Heart right ventricle (tissue), 16 donors: ENCODE results near the gene LRMDA. TPM values are rescaled to one million over a fixed set of nuclear protein-coding genes. Genes with fewer than 3 reads are reported as not detected.

ENCODE experiments used
- ATAC-seq, 8 donors: fragments of 200-7000 bp; cut with Tn5 transposase; one replicate each; pipeline ENCODE4 v1.9.1; 2020; ENCODE audit warnings: mild to moderate bottlenecking in 8 of 8, moderate library complexity in 8 of 8, moderate number of reproducible peaks in 1 of 8
- DNase-seq, 2 donors: peaks; one replicate each; pipeline ENCODE4 v3.0.0-alpha.2; 2020
- H3K27ac ChIP-seq, 10 donors: fragments of 200-600 bp; sonication (generic) in 2 of 10; one replicate each; pipeline versions ENCODE4 v1.5.0 to v1.8.0; 2020 to 2022; ENCODE audit warnings: mild to moderate bottlenecking in 3 of 10
- H3K27me3 ChIP-seq, 7 donors: fragments of 200-600 bp; one replicate each; pipeline ENCODE4 v1.8.0; 2021 to 2022; ENCODE audit warnings: mild to moderate bottlenecking in 2 of 7
- H3K36me3 ChIP-seq, 9 donors: fragments of 200-600 bp; sonication (generic) in 1 of 9; one replicate each; pipeline versions ENCODE4 v1.5.0 to v1.8.0; 2020 to 2022; ENCODE audit warnings: mild to moderate bottlenecking in 2 of 9
- H3K4me1 ChIP-seq, 9 donors: fragments of 200-600 bp; sonication (generic) in 1 of 9; one replicate each; pipeline versions ENCODE4 v1.5.0 to v1.8.0; 2020 to 2022; ENCODE audit warnings: mild to moderate bottlenecking in 4 of 9
- H3K4me3 ChIP-seq, 10 donors: fragments of 200-600 bp; sonication (generic) in 2 of 10; one replicate each; pipeline versions ENCODE4 v1.5.0 to v1.8.0; 2020 to 2022; ENCODE audit warnings: mild to moderate bottlenecking in 7 of 10, moderate library complexity in 2 of 10
- H3K9me3 ChIP-seq, 11 donors: fragments of 200-600 bp in 10 of 11; sonication (generic) in 2 of 11; one replicate each; pipeline versions ENCODE4 v1.5.0 to v1.8.0; 2013 to 2022; ENCODE audit warnings: mild to moderate bottlenecking in 2 of 11, control low read depth in 1 of 11, moderate library complexity in 1 of 11
- CTCF ChIP-seq, 9 donors: fragments of 200-600 bp; sonication (generic) in 2 of 9; IDR thresholded peaks; one replicate each; pipeline versions ENCODE4 v1.5.0 to v1.8.0; 2021 to 2022; ENCODE audit warnings: antibody characterized with exemption in 9 of 9, mild to moderate bottlenecking in 5 of 9, moderate library complexity in 1 of 9
- WGBS, 2 donors: extraction: QIAGEN DNeasy Blood & Tissue Kit; methylation state at CpG; one replicate each; pipeline ENCODE4 v1.1.7; 2013; ENCODE audit warnings: inconsistent platforms in 1 of 2; 5-methylcytosine and 5-hydroxymethylcytosine counted together
- intact Hi-C, 10 donors: fragments of 100-400 bp; cut with DNase I; formaldehyde crosslinking; loops; one replicate each; pipeline versions ENCODE4 v1.11.1 to v1.14.2; 2022
- long read RNA-seq, 3 donors: library from polyadenylated mRNA; unstranded; transcript quantifications; one replicate each; pipeline ENCODE4 v2.0.0, GENCODE V29; 2020 to 2021
- polyA plus RNA-seq, 2 donors: library from polyadenylated mRNA; stranded (reverse); fragments of 200-250 nt; gene quantifications; one replicate each; pipeline ENCODE4 v1.2.3, GENCODE V29; 2013
- total RNA-seq, 10 donors: library from RNA; stranded (reverse); fragmentation: NEBNext Ultra II Directional in 3 of 10; extraction: Animal tissue kit (Norgen Biotek cat#: 25700) in 3 of 10; gene quantifications; one replicate each; pipeline versions ENCODE4 v1.2.1 to v1.2.4, GENCODE V29; 2021 to 2023
- donor health status: Arrhythmogenic right ventricular cardiomyopathy.
- donor health status: ischemic (EF 13 %, LVEDD 7.1; RV severe dilation, severe dysfunction).
- donor health status: healthy with polysubstance abuse.
- donor health status: DM: no; HTN: yes; CAD: no.
- donor health status: DM: no; HTN: no; CAD: no.
- donor health status: ischemic (EF 25% LVEDD 6.9; RV normal size, moderate dysfunction).
- donor health status: ischemic (EF 25% LVEDD 5.7; RV mildly dilated, moderate dysfunction).
- donor health status: healthy.
- donor health status: DM: yes; HTN: yes; CAD: no.
- donor health status: Ischemic cardiomyopathy.
- donor health status: ischemic (EF 35%, LVEDD 5.7; RV mildly dilated, moderate dysfunction).
- donor health status: nonischemic (EF 11% LVEDD 7.7; RV severe dilation, severe dysfunction).
- donor health status: DM: yes; HTN: yes; CAD: no.
- donor health status: PGD.
- donor health status: ischemic (EF 29% LVEDD 5.4; RV normal size, mild dysfunction).
- donor health status: nonischemic (EF 23%, LVEDD 6.1; RV moderate dilation, normal function).

The LRMDA gene
- total RNA-seq (10 to 100 TPM in 9 of 10 donors, 1 to 10 TPM in 1; 4.7 to 59.8 (median 13.6) TPM), polyA plus RNA-seq (1 to 10 TPM; 4.0 to 8.3 TPM)
- long read RNA-seq, donor 1, partial matches to known transcripts = 2 of 5 reads
- long read RNA-seq, donor 1, other reads (novel, unspliced or antisense) = 3 of 5 reads
- long read RNA-seq, donor 2, partial matches to known transcripts = 14 of 45 reads
- long read RNA-seq, donor 2, other reads (novel, unspliced or antisense) = 31 of 45 reads
- long read RNA-seq, donor 3, partial matches to known transcripts = 10 of 14 reads
- long read RNA-seq, donor 3, other reads (novel, unspliced or antisense) = 4 of 14 reads

- Histone ChIP-seq H3K27ac (peak within 1 kb of the TSS; percentile 71 to 95 (median 86)), H3K4me1 (peaks cover 7 to 66% (median 53%) of the 10 kb centered on the region in 9 donors), H3K4me3 (peak within 1 kb of the TSS; percentile 48 to 84 (median 76)), H3K9me3 (no peaks in the 10 kb centered on the region), H3K36me3 (no peaks in the 10 kb centered on the region), H3K27me3 (no peaks in the 10 kb centered on the region)
- ATAC-seq = peak; percentile 32 to 83 (median 52)
- TF ChIP-seq CTCF (IDR thresholded peaks at IDR 0.05) = no peak
- 7% methylated on average over 73 to 82 of the region's 82 CpGs for WGBS, 2 donors
- intact Hi-C loops = loop anchor here in 2 of 10 donors (2.0 to 10.0 kb wide), 2 partner anchors 21 to 163 kb away; no protein-coding TSS in a partner anchor
- peak; percentile 29 to 56 for DNase-seq
These were observed at the start of gene LRMDA for GRCh38 chr10:75431180-75432111. Gene LRMDA (plus strand): TSS chr10:75431624.

GRCh38 chr10:75386128-75386527, 45.3 kb upstream of the LRMDA start:
- 96 to 99% methylated on average over 3 of the region's 3 CpGs for WGBS, 2 donors
- H3K4me1 ChIP-seq = no peaks in the 10 kb centered on the region
- peaks cover 0 to 20% (median 2%) of the 10 kb centered on the region in 11 donors for H3K9me3 ChIP-seq
- H3K27ac ChIP-seq = no peak overlapping the region
- DNase-seq = no peak
- ATAC-seq = no peak
- peaks cover 0 to 4% (median 0%) of the 10 kb centered on the region in 7 donors for H3K27me3 ChIP-seq
- H3K36me3 ChIP-seq = no peaks in the 10 kb centered on the region
- no peak overlapping the region for H3K4me3 ChIP-seq
- intact Hi-C loops = no loop called here
- TF ChIP-seq CTCF (IDR thresholded peaks at IDR 0.05) = no peak

GRCh38 chr10:75388082-75388481, 43.3 kb upstream of the LRMDA start:
- no peak overlapping the region for H3K27ac ChIP-seq
- H3K27me3 ChIP-seq = peaks cover 0 to 4% (median 0%) of the 10 kb centered on the region in 7 donors
- H3K4me3 ChIP-seq = no peak overlapping the region
- DNase-seq (no peak), ATAC-seq (no peak)
- H3K9me3 ChIP-seq = peaks cover 0 to 20% (median 2%) of the 10 kb centered on the region in 11 donors
- intact Hi-C loops = no loop called here
- no peak for TF ChIP-seq CTCF (IDR thresholded peaks at IDR 0.05)
- no peaks in the 10 kb centered on the region for H3K4me1 ChIP-seq
- no peaks in the 10 kb centered on the region for H3K36me3 ChIP-seq
- WGBS, 2 donors = 97 to 98% methylated on average over 3 of the region's 3 CpGs

- intact Hi-C loops = loop anchor here in 6 of 10 donors (10.0 kb wide), 7 partner anchors 95 to 1595 kb away; no protein-coding TSS in a partner anchor
- DNase-seq (no peak), ATAC-seq (no peak)
- H3K27ac ChIP-seq = no peak overlapping the region
- no peak for TF ChIP-seq CTCF (IDR thresholded peaks at IDR 0.05)
- H3K4me1 ChIP-seq = peaks cover 0 to 5% (median 0%) of the 10 kb centered on the region in 9 donors
- peaks cover 0 to 13% (median 0%) of the 10 kb centered on the region in 7 donors for H3K27me3 ChIP-seq
- no peaks in the 10 kb centered on the region for H3K36me3 ChIP-seq
- H3K4me3 ChIP-seq = no peak overlapping the region
- peaks cover 0 to 20% (median 2%) of the 10 kb centered on the region in 11 donors for H3K9me3 ChIP-seq
These were observed 41.2 kb upstream of the LRMDA start for GRCh38 chr10:75390178-75390577.
